KMS-11 (cell line): ENCODE measurements around the gene HAUS8.

Experiments
- H2AFZ ChIP-seq: fragments of 200-600 bp; sonication (generic); 2 replicates; pipeline ENCODE4 v1.6.1; 2016; ENCODE audit warnings: antibody characterized with exemption, mixed run types, low read depth
- H3K27ac ChIP-seq: fragments of 200-600 bp; sonication (generic); 2 replicates; pipeline ENCODE4 v1.6.1; 2016; ENCODE audit warnings: mild to moderate bottlenecking, mixed run types
- H3K27me3 ChIP-seq: fragments of 200-600 bp; sonication (generic); 2 replicates; pipeline ENCODE4 v1.6.1; 2017; ENCODE audit warnings: mild to moderate bottlenecking, low read depth, mixed run types, moderate library complexity; ENCODE audit not compliant: insufficient read depth
- H3K36me3 ChIP-seq: fragments of 200-600 bp; sonication (generic); 2 replicates; pipeline ENCODE4 v1.6.1; 2017; ENCODE audit warnings: mild to moderate bottlenecking, mixed run types; ENCODE audit not compliant: insufficient read depth
- H3K4me1 ChIP-seq: fragments of 200-600 bp; sonication (generic); 2 replicates; pipeline ENCODE4 v1.6.1; 2016; ENCODE audit warnings: mild to moderate bottlenecking, low read depth, mixed run types; ENCODE audit not compliant: poor library complexity, severe bottlenecking
- H3K4me2 ChIP-seq: fragments of 200-600 bp; sonication (generic); 2 replicates; pipeline ENCODE4 v1.7.0; 2016; ENCODE audit warnings: mild to moderate bottlenecking, mixed run types
- H3K4me3 ChIP-seq: fragments of 200-600 bp; sonication (generic); IDR thresholded peaks from 2 replicates; pipeline ENCODE4 v1.6.1; 2017; ENCODE audit warnings: low read depth, low read length, mixed read lengths; ENCODE audit not compliant: insufficient read depth
- H3K79me2 ChIP-seq: fragments of 200-600 bp; sonication (generic); 2 replicates; pipeline ENCODE4 v1.6.1; 2016; ENCODE audit warnings: low read depth, mixed run types; ENCODE audit not compliant: insufficient read depth
- H3K9ac ChIP-seq: fragments of 200-600 bp; sonication (generic); 2 replicates; pipeline ENCODE4 v1.6.1; 2016; ENCODE audit warnings: mild to moderate bottlenecking, mixed run types
- H4K20me1 ChIP-seq: fragments of 200-600 bp; sonication (generic); 2 replicates; pipeline ENCODE4 v1.6.1; 2016; ENCODE audit warnings: mild to moderate bottlenecking, mixed run types; ENCODE audit not compliant: insufficient read depth
- TF ChIP-seq, protein P1 (sequence below): fragments of 200-600 bp; sonication (generic); conservative IDR thresholded peaks from 2 replicates; pipeline ENCODE4 v1.6.1; 2017; ENCODE audit warnings: low read depth, mild to moderate bottlenecking, antibody characterized with exemption, low read length, moderate library complexity, mixed read lengths

HAUS8 gene, protein sequence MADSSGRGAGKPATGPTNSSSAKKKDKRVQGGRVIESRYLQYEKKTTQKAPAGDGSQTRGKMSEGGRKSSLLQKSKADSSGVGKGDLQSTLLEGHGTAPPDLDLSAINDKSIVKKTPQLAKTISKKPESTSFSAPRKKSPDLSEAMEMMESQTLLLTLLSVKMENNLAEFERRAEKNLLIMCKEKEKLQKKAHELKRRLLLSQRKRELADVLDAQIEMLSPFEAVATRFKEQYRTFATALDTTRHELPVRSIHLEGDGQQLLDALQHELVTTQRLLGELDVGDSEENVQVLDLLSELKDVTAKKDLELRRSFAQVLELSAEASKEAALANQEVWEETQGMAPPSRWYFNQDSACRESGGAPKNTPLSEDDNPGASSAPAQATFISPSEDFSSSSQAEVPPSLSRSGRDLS

DNA sequence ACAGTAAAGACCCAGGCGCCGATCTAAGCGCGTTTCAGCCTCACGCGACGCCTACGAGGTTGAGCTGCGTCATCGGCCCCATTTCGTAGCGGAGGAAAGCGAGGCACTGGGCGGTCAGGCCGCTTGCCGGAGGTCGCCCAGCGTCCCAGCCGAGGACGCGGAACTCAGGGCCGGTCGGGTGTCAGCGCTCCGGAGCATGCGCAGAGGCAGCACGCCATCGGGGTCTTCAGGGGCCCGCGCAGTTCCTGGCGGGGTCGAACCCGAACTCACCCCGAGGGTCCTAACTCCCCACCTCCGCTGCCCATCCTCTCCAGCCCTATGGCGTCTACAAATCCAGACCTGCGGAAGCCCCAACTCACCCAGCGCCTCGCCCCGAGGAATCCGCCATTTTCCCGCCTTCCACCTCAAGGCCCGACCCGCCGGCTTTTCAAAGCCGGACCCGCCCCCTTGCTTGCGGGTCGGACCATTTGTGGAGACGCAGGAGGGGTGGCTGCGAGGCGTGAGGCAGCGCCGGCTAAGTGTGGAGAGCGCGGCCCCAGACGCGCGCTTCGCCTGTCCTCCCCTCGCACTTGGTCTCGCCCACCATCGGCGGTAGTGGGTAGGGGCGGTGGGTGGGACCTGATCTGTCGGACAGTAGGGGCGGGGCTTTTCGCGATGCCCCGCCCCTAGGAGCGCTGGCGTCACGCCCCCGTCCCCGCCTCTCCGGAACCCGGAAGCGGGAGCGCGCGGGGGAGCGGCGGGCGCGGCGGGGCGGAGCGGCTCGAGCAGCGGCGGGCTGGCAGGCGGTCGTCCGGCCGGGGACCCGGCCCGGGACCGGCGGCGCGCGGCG is at the start of gene HAUS8, which contains the start of gene MYO9B:
Gene HAUS8, minus strand, starts transcription at position 418 of the 829 bp plus-strand sequence. Its CDS starts 30 bp downstream, at position 388.
Gene MYO9B, plus strand, starts transcription at position 743 of the 829 bp plus-strand sequence. CDS start 25,941 bp downstream, outside the sequence.
- peak within 1 kb of the TSS; percentile 78 for H2AFZ ChIP-seq
- H3K4me2 ChIP-seq: peak within 1 kb of the TSS; percentile 89
- H3K4me3 ChIP-seq: peak within 1 kb of the TSS; percentile 59
- peaks cover 32% of the 10 kb centered on the region for H3K4me1 ChIP-seq
- no peaks in the 10 kb centered on the region for H3K36me3 ChIP-seq
- no peaks in the 10 kb centered on the region for H4K20me1 ChIP-seq
- TF ChIP-seq, protein P1, sequence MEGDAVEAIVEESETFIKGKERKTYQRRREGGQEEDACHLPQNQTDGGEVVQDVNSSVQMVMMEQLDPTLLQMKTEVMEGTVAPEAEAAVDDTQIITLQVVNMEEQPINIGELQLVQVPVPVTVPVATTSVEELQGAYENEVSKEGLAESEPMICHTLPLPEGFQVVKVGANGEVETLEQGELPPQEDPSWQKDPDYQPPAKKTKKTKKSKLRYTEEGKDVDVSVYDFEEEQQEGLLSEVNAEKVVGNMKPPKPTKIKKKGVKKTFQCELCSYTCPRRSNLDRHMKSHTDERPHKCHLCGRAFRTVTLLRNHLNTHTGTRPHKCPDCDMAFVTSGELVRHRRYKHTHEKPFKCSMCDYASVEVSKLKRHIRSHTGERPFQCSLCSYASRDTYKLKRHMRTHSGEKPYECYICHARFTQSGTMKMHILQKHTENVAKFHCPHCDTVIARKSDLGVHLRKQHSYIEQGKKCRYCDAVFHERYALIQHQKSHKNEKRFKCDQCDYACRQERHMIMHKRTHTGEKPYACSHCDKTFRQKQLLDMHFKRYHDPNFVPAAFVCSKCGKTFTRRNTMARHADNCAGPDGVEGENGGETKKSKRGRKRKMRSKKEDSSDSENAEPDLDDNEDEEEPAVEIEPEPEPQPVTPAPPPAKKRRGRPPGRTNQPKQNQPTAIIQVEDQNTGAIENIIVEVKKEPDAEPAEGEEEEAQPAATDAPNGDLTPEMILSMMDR: no peak
- no peaks in the 10 kb centered on the region for H3K27me3 ChIP-seq
- peak within 1 kb of the TSS; percentile 70 for H3K27ac ChIP-seq
- H3K79me2 ChIP-seq: peaks cover 26% of the 10 kb centered on the region
- H3K9ac ChIP-seq: peak within 1 kb of the TSS; percentile 90

DNA sequence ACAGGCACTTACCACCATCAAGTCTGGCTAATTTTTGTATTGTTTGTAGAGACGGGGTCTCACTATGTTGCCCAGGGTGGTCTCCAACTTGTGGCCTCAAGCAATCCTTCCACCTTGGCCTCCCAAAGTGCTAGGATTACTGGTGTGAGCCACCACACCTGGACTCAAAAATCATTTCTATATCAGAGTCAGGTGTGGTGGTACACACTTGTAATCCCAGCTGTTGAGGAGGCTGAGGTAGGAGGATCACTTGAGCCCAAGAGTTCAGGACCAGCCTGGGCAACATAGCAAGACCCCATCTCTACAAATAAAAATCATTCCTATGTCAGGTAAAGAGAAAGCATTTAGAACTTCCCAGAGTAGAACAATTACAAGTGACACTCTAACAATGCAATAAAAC is 48.8 kb upstream of the HAUS8 start:
- H4K20me1 ChIP-seq: no peaks in the 10 kb centered on the region
- no peaks in the 10 kb centered on the region for H3K79me2 ChIP-seq
- no peak overlapping the region for H3K4me3 ChIP-seq
- TF ChIP-seq, protein P1: no peak
- no peak overlapping the region for H3K27ac ChIP-seq
- no peaks in the 10 kb centered on the region for H3K4me1 ChIP-seq
- H3K4me2 ChIP-seq: no peak overlapping the region
- no peak overlapping the region for H3K9ac ChIP-seq
- no peaks in the 10 kb centered on the region for H3K27me3 ChIP-seq
- H2AFZ ChIP-seq: no peak overlapping the region
- H3K36me3 ChIP-seq: no peaks in the 10 kb centered on the region

DNA sequence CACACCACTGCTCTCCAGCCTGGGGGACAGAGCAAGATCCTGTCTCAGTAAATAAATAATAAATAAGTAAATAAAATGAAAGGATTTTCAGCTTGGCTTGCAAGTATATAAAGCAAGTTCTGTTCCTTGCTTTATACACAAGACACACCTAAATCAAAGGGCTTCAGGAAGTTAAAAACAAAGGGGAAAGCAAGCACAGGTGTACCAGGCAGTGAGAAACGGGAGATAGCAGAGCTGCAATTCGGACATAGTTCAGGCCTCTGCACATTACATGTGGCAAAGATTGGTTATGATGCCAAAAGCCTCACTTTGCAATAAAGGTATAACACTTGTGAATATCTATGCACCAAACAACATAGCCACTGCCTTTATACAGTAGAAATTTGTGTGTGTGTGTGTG is 47.8 kb upstream of the HAUS8 start:
- Histone ChIP-seq H4K20me1 (no peaks in the 10 kb centered on the region), H3K4me1 (no peaks in the 10 kb centered on the region), H2AFZ (no peak overlapping the region), H3K9ac (no peak overlapping the region), H3K27ac (no peak overlapping the region), H3K4me2 (no peak overlapping the region), H3K4me3 (no peak overlapping the region), H3K79me2 (no peaks in the 10 kb centered on the region), H3K36me3 (no peaks in the 10 kb centered on the region), H3K27me3 (no peaks in the 10 kb centered on the region)
- TF ChIP-seq, protein P1: no peak

DNA sequence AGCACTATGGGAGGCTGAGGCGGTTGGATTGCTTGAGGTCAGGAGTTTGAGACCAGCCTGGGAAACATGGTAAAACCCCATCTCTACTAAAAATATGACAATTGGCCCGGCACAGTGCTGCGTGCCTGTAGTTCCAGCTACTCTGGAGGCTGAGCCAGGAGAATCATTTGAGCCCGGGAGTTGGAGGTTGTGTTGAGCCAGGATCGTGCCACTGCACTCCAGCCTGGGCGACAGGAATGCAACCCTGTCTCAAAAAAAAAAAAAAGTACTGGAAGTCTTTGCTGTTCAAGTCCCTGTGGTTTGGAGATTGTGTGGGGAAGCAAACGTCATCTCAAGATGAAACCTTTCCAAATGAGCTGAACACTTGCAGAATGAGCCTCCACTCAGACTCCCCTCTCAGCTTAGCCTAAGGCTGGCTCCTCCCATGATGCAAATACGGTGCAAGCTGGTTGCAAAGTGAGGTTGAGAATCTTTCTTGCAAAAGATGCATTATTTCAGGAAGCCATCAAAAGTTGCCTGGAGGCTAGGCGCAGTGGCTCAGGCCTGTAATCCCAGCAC is 46.6 kb upstream of the HAUS8 start:
- Histone ChIP-seq H3K4me3 (no peak overlapping the region), H2AFZ (no peak overlapping the region), H3K4me1 (no peaks in the 10 kb centered on the region), H3K27me3 (no peaks in the 10 kb centered on the region), H3K27ac (no peak overlapping the region), H3K36me3 (no peaks in the 10 kb centered on the region), H3K4me2 (no peak overlapping the region), H4K20me1 (no peaks in the 10 kb centered on the region), H3K9ac (no peak overlapping the region), H3K79me2 (no peaks in the 10 kb centered on the region)
- TF ChIP-seq, protein P1: no peak
